SK-N-SH (cell line): ENCODE measurements around the gene MAMDC2.

Experiments
- CHD2 ChIP-seq: fragments of 150-350 bp; IDR thresholded peaks from 2 replicates; pipeline ENCODE4 v1.6.1; 2018; ENCODE audit warnings: low read length; ENCODE audit not compliant: partially characterized antibody
- CTCF ChIP-seq: fragments of 200-600 bp; sonication (generic); IDR thresholded peaks from 2 replicates; pipeline ENCODE4 v1.6.1; 2017; ENCODE audit warnings: antibody characterized with exemption, mild to moderate bottlenecking, moderate library complexity
- EZH2phosphoT487 ChIP-seq: fragments of 200-600 bp; sonication (generic); IDR thresholded peaks from 2 replicates; pipeline ENCODE4 v1.6.1; 2017; ENCODE audit warnings: low read depth, mixed run types, mild to moderate bottlenecking, antibody characterized with exemption, moderate library complexity, borderline replicate concordance
- POLR2AphosphoS5 ChIP-seq: IDR thresholded peaks from 2 replicates; pipeline ENCODE4 v1.6.1; 2012; ENCODE audit warnings: low read depth, low read length
- RAD21 ChIP-seq: IDR thresholded peaks from 2 replicates; pipeline ENCODE4 v1.6.1; 2012; ENCODE audit warnings: mild to moderate bottlenecking, low read length
- RCOR1 ChIP-seq: fragments of 150-350 bp; IDR thresholded peaks from 2 replicates; pipeline ENCODE4 v1.6.1; 2017; ENCODE audit warnings: antibody characterized with exemption, low read length
- SMC3 ChIP-seq: IDR thresholded peaks from 2 replicates; pipeline ENCODE4 v1.6.1; 2012; ENCODE audit warnings: low read depth, low read length, improper control_type of control experiment
- USF2 ChIP-seq: fragments of 150-350 bp; IDR thresholded peaks from 2 replicates; pipeline ENCODE4 v1.6.1; 2017; ENCODE audit warnings: antibody characterized with exemption, low read length, low read depth, borderline replicate concordance

GRCh38 chr9:70069704-70070103 lies 26.1 kb downstream of the MAMDC2 start:
- TF ChIP-seq CTCF (no peak), CHD2 (no peak), POLR2AphosphoS5 (no peak), USF2 (no peak), RAD21 (no peak), SMC3 (no peak), RCOR1 (no peak), EZH2phosphoT487 (no peak)
